ENCODE data around the gene PPP6R3.

The PPP6R3 gene

GRCh38 chr11:68584991-68585524, 124.5 kb downstream of the PPP6R3 start:
- H3K4me3 ChIP-seq (ENCODE audit: low read depth, low read length): no peak overlapping the region
- H3K27me3 ChIP-seq (ENCODE audit: insufficient read depth, low read depth, severe bottlenecking): no peaks in the 10 kb centered on the region
- H3K27ac ChIP-seq: no peak overlapping the region
- TF ChIP-seq CTCF (IDR thresholded peaks at IDR 0.05; ENCODE audit: low read depth, low read length): no peak
- H3K36me3 ChIP-seq: peaks cover 71% of the 10 kb centered on the region
- no peaks in the 10 kb centered on the region for H3K9me3 ChIP-seq (ENCODE audit: severe bottlenecking)
- DNase-seq: no peak

DNA sequence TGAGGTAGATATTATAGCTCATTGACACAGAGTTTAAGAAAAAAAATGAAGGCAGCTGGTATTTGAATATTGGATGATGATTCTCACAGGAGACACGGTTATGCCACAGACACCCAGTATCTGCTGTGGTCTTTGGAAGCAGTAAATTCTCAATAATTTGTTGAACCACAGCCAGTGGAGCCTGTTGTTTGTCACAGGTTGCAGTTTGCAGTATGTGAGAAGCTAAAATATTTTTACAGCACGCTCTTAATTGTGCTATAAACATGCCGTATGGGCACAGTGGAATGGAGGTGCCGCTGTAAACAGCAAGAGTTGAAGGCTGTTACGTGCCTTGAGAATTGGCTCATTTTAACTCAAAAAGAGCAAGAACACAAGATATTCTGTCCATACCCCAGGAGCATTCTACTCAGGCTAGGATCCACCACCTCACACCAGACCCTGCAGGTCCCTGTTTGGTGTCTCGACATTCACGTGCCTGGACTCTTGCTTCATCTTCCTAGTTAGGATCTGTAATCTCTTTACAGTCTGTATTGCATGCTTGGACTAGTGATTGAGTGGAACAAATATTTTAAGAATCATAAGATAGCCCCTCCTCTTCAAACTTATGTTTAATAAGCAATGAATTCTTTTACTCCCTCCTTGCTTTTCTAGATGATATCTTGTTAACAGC, 129.1 kb downstream of the PPP6R3 start:
- no peak overlapping the region for H3K27ac ChIP-seq
- no peak overlapping the region for H3K4me3 ChIP-seq (ENCODE audit: low read depth, low read length)
- peaks cover 84% of the 10 kb centered on the region for H3K36me3 ChIP-seq
- H3K9me3 ChIP-seq (ENCODE audit: severe bottlenecking): no peaks in the 10 kb centered on the region
- no peak for DNase-seq
- TF ChIP-seq CTCF (IDR thresholded peaks at IDR 0.05; ENCODE audit: low read depth, low read length): no peak
- H3K27me3 ChIP-seq (ENCODE audit: insufficient read depth, low read depth, severe bottlenecking): no peaks in the 10 kb centered on the region

DNA sequence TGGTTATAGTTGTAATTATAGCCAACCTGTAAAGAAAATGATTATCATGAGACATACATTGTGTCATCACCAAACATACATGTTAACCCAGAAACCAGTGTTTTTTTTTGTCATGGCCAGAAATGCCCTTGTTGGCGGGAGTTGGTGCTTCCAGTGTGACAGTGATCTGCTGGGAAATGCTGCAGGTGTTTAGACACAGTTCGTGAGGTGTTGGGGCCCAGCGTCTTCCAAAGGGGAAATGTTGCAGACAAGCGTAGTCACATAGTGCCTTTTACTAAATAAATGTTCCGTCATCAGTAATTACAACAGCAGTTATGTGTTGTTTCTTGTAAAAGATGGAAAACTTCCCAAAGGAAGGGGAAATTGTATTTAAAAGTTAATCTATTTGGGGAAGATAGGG, 131.2 kb downstream of the PPP6R3 start:
- H3K36me3 ChIP-seq: peaks cover 78% of the 10 kb centered on the region
- H3K4me3 ChIP-seq (ENCODE audit: low read depth, low read length): no peak overlapping the region
- DNase-seq: no peak
- H3K9me3 ChIP-seq (ENCODE audit: severe bottlenecking): no peaks in the 10 kb centered on the region
- no peak overlapping the region for H3K27ac ChIP-seq
- no peak for TF ChIP-seq CTCF (IDR thresholded peaks at IDR 0.05; ENCODE audit: low read depth, low read length)
- no peaks in the 10 kb centered on the region for H3K27me3 ChIP-seq (ENCODE audit: insufficient read depth, low read depth, severe bottlenecking)

GRCh38 chr11:68593441-68593840, 132.9 kb downstream of the PPP6R3 start:
- H3K36me3 ChIP-seq: peaks cover 77% of the 10 kb centered on the region
- no peaks in the 10 kb centered on the region for H3K9me3 ChIP-seq (ENCODE audit: severe bottlenecking)
- no peak for TF ChIP-seq CTCF (IDR thresholded peaks at IDR 0.05; ENCODE audit: low read depth, low read length)
- H3K27me3 ChIP-seq (ENCODE audit: insufficient read depth, low read depth, severe bottlenecking): no peaks in the 10 kb centered on the region
- no peak overlapping the region for H3K27ac ChIP-seq
- DNase-seq: no peak
- H3K4me3 ChIP-seq (ENCODE audit: low read depth, low read length): no peak overlapping the region

DNA sequence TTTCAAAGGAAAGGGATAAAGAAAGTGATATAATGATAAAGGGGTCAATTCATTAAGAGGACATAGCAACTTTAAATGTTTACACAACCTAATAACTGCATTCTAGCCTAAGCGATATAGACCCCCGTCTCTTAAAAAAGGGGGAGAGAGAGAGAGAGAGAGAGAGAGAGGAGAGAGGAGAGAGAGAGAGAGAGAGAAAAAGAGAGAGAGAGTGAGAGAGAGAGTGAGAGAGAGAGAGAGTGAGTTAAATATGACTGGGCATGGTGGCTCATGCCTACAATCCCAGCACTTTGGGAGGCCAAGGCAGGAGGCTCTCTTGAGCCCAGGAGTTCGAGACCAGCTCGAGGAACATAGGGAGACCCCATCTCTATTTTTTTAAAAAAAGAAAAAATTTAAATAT, 133.6 kb downstream of the PPP6R3 start:
- no peak for DNase-seq
- no peak overlapping the region for H3K27ac ChIP-seq
- no peak overlapping the region for H3K4me3 ChIP-seq (ENCODE audit: low read depth, low read length)
- H3K9me3 ChIP-seq (ENCODE audit: severe bottlenecking): no peaks in the 10 kb centered on the region
- peaks cover 82% of the 10 kb centered on the region for H3K36me3 ChIP-seq
- no peaks in the 10 kb centered on the region for H3K27me3 ChIP-seq (ENCODE audit: insufficient read depth, low read depth, severe bottlenecking)
- TF ChIP-seq CTCF (IDR thresholded peaks at IDR 0.05; ENCODE audit: low read depth, low read length): no peak

DNA sequence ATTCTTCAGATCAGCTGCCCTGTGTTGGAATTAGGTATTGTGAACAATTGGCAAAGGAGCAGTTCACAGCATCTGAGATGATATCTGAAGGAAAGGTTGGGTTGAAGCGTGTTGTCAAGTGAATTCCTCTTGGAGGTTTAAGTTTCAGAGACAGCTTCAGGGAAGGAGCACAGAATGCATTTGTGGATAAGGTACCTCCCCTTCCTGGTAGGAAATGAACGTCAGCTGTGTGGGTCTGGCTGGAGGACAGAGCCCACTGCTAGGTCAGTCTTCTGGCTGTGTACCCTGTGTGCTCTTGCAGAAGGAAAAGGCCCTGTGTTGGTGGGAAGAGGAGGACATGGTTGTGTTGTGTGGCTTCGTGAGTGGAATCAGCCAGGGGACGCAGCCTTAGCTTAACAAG, 135.7 kb downstream of the PPP6R3 start:
- no peak for TF ChIP-seq CTCF (IDR thresholded peaks at IDR 0.05; ENCODE audit: low read depth, low read length)
- Histone ChIP-seq H3K9me3 (ENCODE audit: severe bottlenecking) (no peaks in the 10 kb centered on the region), H3K27ac (no peak overlapping the region), H3K36me3 (peaks cover 80% of the 10 kb centered on the region), H3K27me3 (ENCODE audit: insufficient read depth, low read depth, severe bottlenecking) (no peaks in the 10 kb centered on the region), H3K4me3 (ENCODE audit: low read depth, low read length) (no peak overlapping the region)
- no peak for DNase-seq

Data from WERI-Rb-1 (cell line).